H9 (cell line): ENCODE results near the gene DMRT1. TPM values are rescaled to one million over a fixed set of nuclear protein-coding genes. Genes with fewer than 3 reads are reported as not detected.

Source experiments
- DNase-seq: peaks from one replicate; pipeline ENCODE4 v3.0.0-alpha.2; 2017
- H2AFZ ChIP-seq: one replicate; pipeline ENCODE4 v1.6.1; 2013; ENCODE audit warnings: mild to moderate bottlenecking, low read length, control low read depth, moderate library complexity
- H2AK5ac ChIP-seq: 2 replicates; pipeline ENCODE4 v1.6.1; 2013; ENCODE audit warnings: low read length, control low read depth, mixed read lengths; ENCODE audit not compliant: insufficient read length
- H2BK120ac ChIP-seq: one replicate; pipeline ENCODE4 v1.6.1; 2013; ENCODE audit warnings: low read depth, mild to moderate bottlenecking, low read length, control low read depth, inconsistent platforms; ENCODE audit not compliant: poor library complexity, severe bottlenecking
- H2BK12ac ChIP-seq: 2 replicates; pipeline ENCODE4 v1.6.1; 2013; ENCODE audit warnings: low read length, control low read depth, mixed read lengths, low read depth; ENCODE audit not compliant: insufficient read length
- H2BK15ac ChIP-seq: 2 replicates; pipeline ENCODE4 v1.6.1; 2013; ENCODE audit warnings: low read depth, low read length, control low read depth
- H2BK20ac ChIP-seq: one replicate; pipeline ENCODE4 v1.6.1; 2013; ENCODE audit warnings: low read depth, mild to moderate bottlenecking, low read length, control low read depth, inconsistent platforms; ENCODE audit not compliant: poor library complexity, severe bottlenecking
- H2BK5ac ChIP-seq: 2 replicates; pipeline ENCODE4 v1.6.1; 2013; ENCODE audit warnings: low read length, control low read depth, mixed read lengths; ENCODE audit not compliant: insufficient read length
- H3K14ac ChIP-seq: 2 replicates; pipeline ENCODE4 v1.6.1; 2013; ENCODE audit warnings: low read length, control low read depth; ENCODE audit not compliant: insufficient read depth
- H3K18ac ChIP-seq: 2 replicates; pipeline ENCODE4 v1.6.1; 2013; ENCODE audit warnings: low read depth, mild to moderate bottlenecking, mixed read lengths, low read length, control low read depth; ENCODE audit not compliant: insufficient read length
- H3K23ac ChIP-seq: 2 replicates; pipeline ENCODE4 v1.6.1; 2013; ENCODE audit warnings: low read length, control low read depth, mixed read lengths, low read depth; ENCODE audit not compliant: insufficient read length
- H3K23me2 ChIP-seq: 2 replicates; pipeline ENCODE4 v1.6.1; 2013; ENCODE audit warnings: low read depth, mild to moderate bottlenecking, mixed read lengths, low read length, control low read depth; ENCODE audit not compliant: insufficient read length, poor library complexity, severe bottlenecking
- H3K27ac ChIP-seq: 2 replicates; pipeline ENCODE4 v1.5.1; 2013; ENCODE audit warnings: low read length, control low read depth, mixed read lengths, low read depth; ENCODE audit not compliant: insufficient read length
- H3K27me3 ChIP-seq: 2 replicates; pipeline ENCODE4 v1.6.1; 2013; ENCODE audit warnings: low read length, control low read depth, inconsistent platforms; ENCODE audit not compliant: insufficient read depth
- H3K4ac ChIP-seq: 2 replicates; pipeline ENCODE4 v1.6.1; 2013; ENCODE audit warnings: low read depth, mild to moderate bottlenecking, control low read depth, inconsistent platforms, low read length, moderate library complexity
- H3K4me1 ChIP-seq: 2 replicates; pipeline ENCODE4 v1.6.1; 2013; ENCODE audit warnings: low read length, control low read depth, inconsistent platforms; ENCODE audit not compliant: insufficient read depth
- H3K4me2 ChIP-seq: 2 replicates; pipeline ENCODE4 v1.6.1; 2013; ENCODE audit warnings: low read length, control low read depth, mixed read lengths; ENCODE audit not compliant: insufficient read length, insufficient read depth
- H3K56ac ChIP-seq: 2 replicates; pipeline ENCODE4 v1.6.1; 2013; ENCODE audit warnings: low read depth, mild to moderate bottlenecking, mixed read lengths, low read length, control low read depth; ENCODE audit not compliant: insufficient read length
- H3K79me1 ChIP-seq: 2 replicates; pipeline ENCODE4 v1.6.1; 2013; ENCODE audit warnings: low read depth, mild to moderate bottlenecking, moderate library complexity, low read length, control low read depth, inconsistent platforms; ENCODE audit not compliant: insufficient read depth, poor library complexity, severe bottlenecking
- H3K79me2 ChIP-seq: 2 replicates; pipeline ENCODE4 v1.6.1; 2013; ENCODE audit warnings: low read length, control low read depth, inconsistent platforms; ENCODE audit not compliant: insufficient read depth
- H3K9ac ChIP-seq: 2 replicates; pipeline ENCODE4 v1.6.1; 2013; ENCODE audit warnings: low read length, control low read depth, mixed read lengths; ENCODE audit not compliant: insufficient read length; ENCODE audit errors: extremely low read depth
- H3K9me3 ChIP-seq: one replicate; pipeline ENCODE4 v1.6.1; 2013; ENCODE audit warnings: low read depth, low read length, inconsistent platforms; ENCODE audit not compliant: control insufficient read depth
- H3T11ph ChIP-seq: one replicate; pipeline ENCODE4 v1.6.1; 2013; ENCODE audit warnings: mild to moderate bottlenecking, low read length, control low read depth, inconsistent platforms
- H4K20me1 ChIP-seq: one replicate; pipeline ENCODE4 v1.6.1; 2013; ENCODE audit not compliant: control insufficient read depth, insufficient read length, insufficient read depth
- H4K5ac ChIP-seq: 2 replicates; pipeline ENCODE4 v1.6.1; 2013; ENCODE audit warnings: low read depth, mild to moderate bottlenecking, mixed read lengths, low read length, control low read depth; ENCODE audit not compliant: insufficient read length
- H4K8ac ChIP-seq: replicated peaks from 2 replicates; pipeline ENCODE4 v1.6.1; 2013; ENCODE audit warnings: low read length, control low read depth, mixed read lengths, low read depth; ENCODE audit not compliant: insufficient read length
- H4K91ac ChIP-seq: 2 replicates; pipeline ENCODE4 v1.6.1; 2013; ENCODE audit warnings: low read depth, mild to moderate bottlenecking, moderate library complexity, mixed read lengths, low read length, control low read depth; ENCODE audit not compliant: insufficient read length
- H3K27ac Mint-ChIP-seq, 3 experiments: 2 replicates in 2 of 3; 3 replicates in 1 of 3; pipeline ENCODE4 v1.8.0; 2020 to 2021; ENCODE audit warnings: mixed read lengths in 3 of 3, mild to moderate bottlenecking in 1 of 3, moderate library complexity in 1 of 3
- H3K27me3 Mint-ChIP-seq: 2 replicates; pipeline ENCODE4 v1.8.0; 2021; ENCODE audit warnings: low read depth, mild to moderate bottlenecking, moderate library complexity, mixed read lengths
- H3K36me3 Mint-ChIP-seq, 3 experiments: 2 replicates in 2 of 3; 3 replicates in 1 of 3; pipeline ENCODE4 v1.8.0; 2020 to 2021; ENCODE audit warnings: low read depth in 3 of 3, mixed read lengths in 3 of 3; ENCODE audit not compliant: insufficient read depth in 1 of 3
- H3K4me1 Mint-ChIP-seq, 2 experiments: 2 replicates each; pipeline ENCODE4 v1.8.0; 2020; ENCODE audit warnings: mixed read lengths in 2 of 2
- H3K4me3 Mint-ChIP-seq, 2 experiments: 2 replicates in 1 of 2; 3 replicates in 1 of 2; pipeline ENCODE4 v1.8.0; 2020 to 2021; ENCODE audit warnings: mild to moderate bottlenecking in 2 of 2, mixed read lengths in 2 of 2, moderate library complexity in 1 of 2
- H3K9me3 Mint-ChIP-seq, 2 experiments: 2 replicates in 1 of 2; 3 replicates in 1 of 2; pipeline ENCODE4 v1.8.0; 2020; ENCODE audit warnings: mild to moderate bottlenecking in 2 of 2, mixed read lengths in 2 of 2, moderate library complexity in 1 of 2
- CTCF ChIP-seq: fragments of 200-600 bp; sonication (generic); conservative IDR thresholded peaks from 3 replicates; pipeline ENCODE4 v1.8.0; 2021; ENCODE audit warnings: antibody characterized with exemption, mild to moderate bottlenecking
- WGBS: extraction: QIAGEN DNeasy Blood & Tissue Kit; methylation state at CpG from one replicate; pipeline ENCODE4 v1.1.7; 2013; ENCODE audit warnings: missing lambda C conversion rate, low lambda C conversion rate, mixed read lengths; ENCODE audit not compliant: insufficient read length; ENCODE audit errors: extremely low coverage; 5-methylcytosine and 5-hydroxymethylcytosine counted together
- total RNA-seq: library from RNA; stranded (reverse); gene quantifications from 2 replicates; pipeline ENCODE4 v1.2.1, GENCODE V29; 2021

The DMRT1 gene
- total RNA-seq, 1 experiment from 2014 or later = not detected

- no peaks in the 10 kb centered on the region for H3K36me3 Mint-ChIP-seq
- Histone ChIP-seq H2BK15ac (no peak overlapping the region), H3K23ac (no peak overlapping the region), H2AK5ac (no peak overlapping the region), H2BK12ac (no peak overlapping the region), H4K8ac (no peak overlapping the region), H2BK120ac (no peak overlapping the region), H4K91ac (no peak overlapping the region), H3K9ac (no peak overlapping the region), H3K4ac (no peak overlapping the region), H3K4me2 (peak overlapping the region; percentile 66), H2AFZ (no peak overlapping the region), H3K18ac (no peak overlapping the region), H2BK20ac (no peak overlapping the region), H4K20me1 (no peaks in the 10 kb centered on the region), H3K23me2 (peaks cover 24% of the 10 kb centered on the region), H4K5ac (no peak overlapping the region), H3K27ac (no peak overlapping the region), H3T11ph (no peak overlapping the region), H3K14ac (no peak overlapping the region; the same call in 1 of the 2 replicates), H3K27me3 (peaks cover 82% of the 10 kb centered on the region), H3K9me3 (no peaks in the 10 kb centered on the region), H3K4me1 (no peaks in the 10 kb centered on the region), H3K56ac (no peak overlapping the region), H2BK5ac (no peak overlapping the region), H3K79me1 (no peaks in the 10 kb centered on the region), H3K79me2 (no peaks in the 10 kb centered on the region)
- H3K4me1 Mint-ChIP-seq = peaks cover 33 to 48% of the 10 kb centered on the region in 2 experiments
- DNase-seq = peak; percentile 55
- H3K27me3 Mint-ChIP-seq = peaks cover 97% of the 10 kb centered on the region
- TF ChIP-seq CTCF = no peak
- H3K27ac Mint-ChIP-seq = no peak overlapping the region
- H3K9me3 Mint-ChIP-seq = peaks cover 0 to 2% of the 10 kb centered on the region in 2 experiments; a peak in 3 of 5 replicates
- no CpG with 5 or more reads among the region's 24 CpGs for WGBS
- peak overlapping the region in 1 of 2 experiments; percentile 80; a peak in 3 of 5 replicates for H3K4me3 Mint-ChIP-seq
These were observed 133.7 kb downstream of the DMRT1 start for GRCh38 chr9:974996-975739.
